ENCODE data around the gene KAT2B.

KAT2B gene

GRCh38 chr3:20072422-20072821, 32.2 kb downstream of the KAT2B start:
- TF ChIP-seq CTCF (IDR thresholded peaks at IDR 0.05; ENCODE audit: low read depth, low read length), result no peak
- in situ Hi-C loops (cut with HindIII; ENCODE audit: low sequenced_read_pairs), result no loop called here
- no peak overlapping the region for H3K4me3 ChIP-seq (ENCODE audit: low read depth, low read length)
- no peak for DNase-seq (ENCODE audit: low read depth, low spot score)

- TF ChIP-seq CTCF (IDR thresholded peaks at IDR 0.05; ENCODE audit: low read depth, low read length), result no peak
- no peak for DNase-seq (ENCODE audit: low read depth, low spot score)
- in situ Hi-C loops (cut with HindIII; ENCODE audit: low sequenced_read_pairs), result no loop called here
- H3K4me3 ChIP-seq (ENCODE audit: low read depth, low read length), result no peak overlapping the region
These were observed 32.8 kb downstream of the KAT2B start for GRCh38 chr3:20073068-20073467.

GRCh38 chr3:20073683-20074082, 33.4 kb downstream of the KAT2B start:
- in situ Hi-C loops (cut with HindIII; ENCODE audit: low sequenced_read_pairs), result no loop called here
- no peak for TF ChIP-seq CTCF (IDR thresholded peaks at IDR 0.05; ENCODE audit: low read depth, low read length)

GRCh38 chr3:20074226-20075063, 34.2 kb downstream of the KAT2B start:
- in situ Hi-C loops (cut with HindIII; ENCODE audit: low sequenced_read_pairs), result no loop called here
- H3K4me3 ChIP-seq (ENCODE audit: low read depth, low read length), result no peak overlapping the region
- TF ChIP-seq CTCF (IDR thresholded peaks at IDR 0.05; ENCODE audit: low read depth, low read length), result no peak
- DNase-seq (ENCODE audit: low read depth, low spot score), result no peak

More at GRCh38 chr3:20073683-20074082, 33.4 kb downstream of the KAT2B start:
- H3K4me3 ChIP-seq (ENCODE audit: low read depth, low read length), result no peak overlapping the region
- DNase-seq (ENCODE audit: low read depth, low spot score), result no peak

GRCh38 chr3:20075197-20075596, 35.0 kb downstream of the KAT2B start:
- H3K4me3 ChIP-seq (ENCODE audit: low read depth, low read length), result no peak overlapping the region
- in situ Hi-C loops (cut with HindIII; ENCODE audit: low sequenced_read_pairs), result no loop called here
- DNase-seq (ENCODE audit: low read depth, low spot score), result no peak
- TF ChIP-seq CTCF (IDR thresholded peaks at IDR 0.05; ENCODE audit: low read depth, low read length), result no peak

- DNase-seq (ENCODE audit: low read depth, low spot score), result no peak
- TF ChIP-seq CTCF (IDR thresholded peaks at IDR 0.05; ENCODE audit: low read depth, low read length), result no peak
- H3K4me3 ChIP-seq (ENCODE audit: low read depth, low read length), result no peak overlapping the region
- in situ Hi-C loops (cut with HindIII; ENCODE audit: low sequenced_read_pairs), result no loop called here
These were observed 36.2 kb downstream of the KAT2B start for GRCh38 chr3:20076296-20076997.
